AG10803 (cell line): ENCODE data around the gene IQCE.
"Not testable (repeated sequence)": the region's sequence is repeated elsewhere in the genome, so short reads cannot be mapped to it uniquely, and the experiment has no call there.

ENCODE experiments used
- DNase-seq: peaks from one replicate; pipeline ENCODE4 v3.0.0; 2010; ENCODE audit warnings: low read depth
- H3K4me3 ChIP-seq: 2 replicates; pipeline ENCODE4 v1.5.1; 2011; ENCODE audit warnings: mild to moderate bottlenecking, low read length, control low read depth
- TF ChIP-seq, protein P1 (sequence below): conservative IDR thresholded peaks from 2 replicates; pipeline ENCODE4 v1.5.1; 2011; ENCODE audit warnings: mild to moderate bottlenecking, low read length, control low read depth, inconsistent platforms

Gene IQCE

DNA sequence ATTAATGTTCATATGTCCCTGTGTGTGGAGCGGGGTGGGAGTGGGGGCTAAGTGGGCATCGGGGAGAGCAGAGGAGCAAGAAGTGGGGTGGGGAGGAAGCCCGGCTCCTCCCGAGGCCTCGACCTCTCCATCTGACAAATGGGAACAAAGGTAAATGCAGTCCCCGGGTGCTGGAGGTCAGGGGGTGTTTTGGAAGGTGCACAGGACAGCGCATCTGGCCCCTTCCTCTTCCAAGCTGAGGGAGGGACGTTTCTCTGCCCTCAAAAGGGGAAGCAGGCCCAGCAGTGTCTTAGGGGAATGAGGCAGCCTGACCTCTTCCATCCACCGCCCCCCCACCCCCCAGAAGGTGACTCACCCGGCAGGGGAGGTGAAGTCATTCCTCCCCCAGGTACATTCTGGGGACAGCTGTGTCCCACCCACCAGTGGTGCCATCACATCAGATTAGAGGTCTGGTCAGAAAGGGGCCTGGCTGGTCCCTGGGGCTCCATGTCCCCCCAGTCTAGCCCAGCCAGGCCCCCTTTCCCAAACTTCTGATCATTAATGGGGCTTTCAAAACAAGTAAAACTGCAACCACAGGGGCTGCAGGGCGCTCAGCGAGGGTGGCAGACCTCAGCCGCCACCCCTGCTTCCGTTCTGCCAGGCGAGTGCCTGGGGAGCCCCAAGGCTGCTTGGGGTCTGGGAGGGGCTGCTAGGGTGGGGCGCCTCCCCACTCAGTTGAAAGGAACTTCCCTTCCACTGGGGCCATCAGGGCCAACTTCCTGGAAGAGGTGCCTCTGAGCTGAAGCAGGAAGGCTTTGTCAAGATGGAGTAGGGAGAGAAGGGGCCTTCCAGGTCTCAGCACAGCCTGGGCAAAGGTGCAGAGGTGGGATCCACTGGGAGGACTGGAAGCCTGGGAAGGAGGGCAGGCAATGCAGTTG lies 28.4 kb upstream of the IQCE start:
- TF ChIP-seq, protein P1, sequence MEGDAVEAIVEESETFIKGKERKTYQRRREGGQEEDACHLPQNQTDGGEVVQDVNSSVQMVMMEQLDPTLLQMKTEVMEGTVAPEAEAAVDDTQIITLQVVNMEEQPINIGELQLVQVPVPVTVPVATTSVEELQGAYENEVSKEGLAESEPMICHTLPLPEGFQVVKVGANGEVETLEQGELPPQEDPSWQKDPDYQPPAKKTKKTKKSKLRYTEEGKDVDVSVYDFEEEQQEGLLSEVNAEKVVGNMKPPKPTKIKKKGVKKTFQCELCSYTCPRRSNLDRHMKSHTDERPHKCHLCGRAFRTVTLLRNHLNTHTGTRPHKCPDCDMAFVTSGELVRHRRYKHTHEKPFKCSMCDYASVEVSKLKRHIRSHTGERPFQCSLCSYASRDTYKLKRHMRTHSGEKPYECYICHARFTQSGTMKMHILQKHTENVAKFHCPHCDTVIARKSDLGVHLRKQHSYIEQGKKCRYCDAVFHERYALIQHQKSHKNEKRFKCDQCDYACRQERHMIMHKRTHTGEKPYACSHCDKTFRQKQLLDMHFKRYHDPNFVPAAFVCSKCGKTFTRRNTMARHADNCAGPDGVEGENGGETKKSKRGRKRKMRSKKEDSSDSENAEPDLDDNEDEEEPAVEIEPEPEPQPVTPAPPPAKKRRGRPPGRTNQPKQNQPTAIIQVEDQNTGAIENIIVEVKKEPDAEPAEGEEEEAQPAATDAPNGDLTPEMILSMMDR: no peak
- no peak overlapping the region for H3K4me3 ChIP-seq
- no peak for DNase-seq

DNA sequence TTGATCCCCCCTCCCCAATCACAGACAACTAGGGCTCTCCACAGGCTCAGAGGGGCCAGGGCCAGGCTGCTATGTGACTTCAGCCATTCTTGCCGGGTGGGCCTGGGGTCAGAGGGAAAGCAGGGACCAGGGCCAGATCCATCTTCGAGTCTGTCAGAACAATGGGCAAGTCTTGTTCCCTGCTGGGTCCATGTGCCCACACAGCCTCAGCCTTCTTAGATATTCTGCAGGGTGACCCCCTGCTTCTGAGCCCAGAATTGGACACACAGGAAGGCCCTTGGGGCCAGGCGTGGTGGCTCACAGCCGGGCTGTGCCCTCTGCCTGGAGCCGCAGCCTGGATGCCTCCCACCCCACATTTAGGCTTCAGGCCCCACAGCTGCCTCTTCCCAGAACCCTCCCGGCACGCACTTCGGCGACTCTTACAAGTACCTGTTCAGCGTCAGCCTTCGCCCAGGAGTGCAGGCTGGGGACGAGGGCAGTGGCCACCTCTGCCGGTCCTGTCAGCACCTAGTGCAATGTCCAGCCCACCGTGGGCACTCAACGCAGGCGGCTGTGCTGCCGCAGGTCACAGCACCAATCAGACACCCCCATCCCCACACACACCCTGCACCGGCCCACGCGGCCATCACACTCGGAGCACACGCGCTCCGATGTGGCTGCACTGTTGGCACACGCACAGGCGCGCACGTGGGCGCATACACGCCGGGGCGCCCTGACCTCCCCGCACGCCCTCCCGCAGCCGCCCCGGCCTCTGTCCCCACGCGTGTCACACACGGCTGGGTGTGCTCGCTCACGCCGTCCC lies 27.6 kb upstream of the IQCE start:
- not testable (repeated sequence) for DNase-seq, H3K4me3 ChIP-seq

DNA sequence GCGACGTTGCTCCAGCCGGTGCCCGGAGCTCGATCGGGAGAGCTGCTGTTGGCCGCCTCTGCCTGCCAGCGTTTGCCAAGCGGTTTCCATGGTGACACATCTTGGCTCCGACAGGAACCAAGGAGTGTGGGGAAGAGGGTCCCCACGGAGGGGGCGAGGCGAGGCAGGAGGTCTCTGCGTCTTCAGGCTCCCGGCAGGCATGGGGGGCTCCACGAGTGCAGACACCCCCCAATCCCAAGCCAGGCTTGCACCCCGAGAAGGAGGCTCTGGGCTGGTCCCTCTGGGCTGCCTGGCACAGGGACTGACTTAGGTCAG lies 27.0 kb upstream of the IQCE start:
- not testable (repeated sequence) for DNase-seq, H3K4me3 ChIP-seq

DNA sequence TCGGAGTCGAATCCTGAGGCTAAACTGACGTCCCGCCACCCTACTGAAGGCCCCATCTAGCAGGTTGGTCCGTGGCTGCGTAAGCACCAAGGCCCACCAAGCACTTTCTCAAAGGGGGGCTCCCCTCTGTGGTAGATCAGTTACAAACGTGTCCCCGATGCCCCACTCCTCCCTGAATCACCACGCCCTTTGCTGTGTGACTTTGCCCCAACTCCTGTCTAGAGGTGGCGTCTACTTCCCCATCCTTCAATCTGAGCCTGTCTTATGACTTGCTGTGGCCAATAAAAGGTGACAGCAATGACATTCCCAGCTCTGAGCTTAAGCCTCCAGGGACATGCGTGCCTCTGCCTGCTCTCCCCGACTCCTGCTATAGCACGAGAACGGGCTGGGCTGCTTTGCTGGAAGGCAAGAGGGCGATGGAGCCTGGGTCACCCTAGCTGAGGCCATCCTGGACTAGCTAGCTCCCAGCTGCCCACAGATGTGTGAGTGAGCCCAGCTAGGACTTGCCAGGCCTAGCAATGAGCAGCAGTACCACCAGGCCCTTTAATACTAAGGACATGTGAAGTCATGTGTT lies 26.5 kb upstream of the IQCE start:
- not testable (repeated sequence) for H3K4me3 ChIP-seq

DNA sequence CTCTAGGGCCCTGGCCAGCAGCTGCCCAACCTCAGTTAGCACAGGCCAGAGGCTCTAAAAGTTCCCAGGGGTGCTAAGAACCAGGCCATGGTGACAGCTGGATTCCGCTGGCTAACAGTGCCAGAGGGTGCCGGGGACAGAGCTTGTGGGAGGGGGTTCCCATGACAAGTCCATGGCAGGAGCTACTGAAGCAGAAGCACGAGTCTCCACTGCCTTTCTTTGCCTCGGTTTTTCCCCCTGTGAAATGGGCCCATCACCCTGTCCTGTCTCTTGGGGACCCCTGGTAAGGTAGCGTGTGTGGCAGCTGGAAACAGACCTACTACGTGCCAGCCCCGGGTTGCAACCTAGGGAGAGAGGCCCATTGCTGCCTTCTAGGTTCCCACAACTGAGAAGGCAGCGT lies 26.0 kb upstream of the IQCE start:
- not testable (repeated sequence) for DNase-seq, H3K4me3 ChIP-seq

More for the DNA sequence above, 26.5 kb upstream of the IQCE start:
- DNase-seq: not testable (repeated sequence)

DNA sequence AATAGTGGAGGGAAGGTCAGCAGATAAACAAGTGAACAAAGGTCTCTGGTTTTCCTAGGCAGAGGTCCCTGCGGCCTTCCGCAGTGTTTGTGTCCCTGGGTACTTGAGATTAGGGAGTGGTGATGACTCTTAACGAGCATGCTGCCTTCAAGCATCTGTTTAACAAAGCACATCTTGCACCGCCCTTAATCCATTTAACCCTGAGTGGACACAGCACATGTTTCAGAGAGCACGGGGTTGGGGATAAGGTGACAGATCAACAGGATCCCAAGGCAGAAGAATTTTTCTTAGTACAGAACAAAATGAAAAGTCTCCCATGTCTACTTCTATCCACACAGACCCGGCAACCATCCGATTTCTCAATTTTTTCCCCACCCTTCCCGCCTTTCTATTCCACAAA lies 25.2 kb upstream of the IQCE start:
- not testable (repeated sequence) for DNase-seq, H3K4me3 ChIP-seq

DNA sequence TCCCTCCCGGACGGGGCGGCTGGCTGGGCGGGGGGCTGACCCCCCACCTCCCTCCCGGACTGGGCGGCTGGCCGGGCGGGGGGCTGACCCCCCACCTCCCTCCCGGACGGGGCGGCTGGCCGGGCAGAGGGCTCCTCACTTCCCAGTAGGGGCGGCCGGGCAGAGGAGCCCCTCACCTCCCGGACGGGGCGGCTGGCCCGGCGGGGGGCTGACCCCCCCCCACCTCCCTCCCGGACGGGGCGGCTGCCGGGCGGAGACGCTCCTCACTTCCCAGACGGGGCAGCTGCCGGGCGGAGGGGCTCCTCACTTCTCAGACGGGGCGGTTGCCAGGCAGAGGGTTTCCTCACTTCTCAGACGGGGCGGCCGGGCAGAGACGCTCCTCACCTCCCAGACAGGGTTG lies 24.6 kb upstream of the IQCE start:
- DNase-seq, H3K4me3 ChIP-seq: not testable (repeated sequence)

DNA sequence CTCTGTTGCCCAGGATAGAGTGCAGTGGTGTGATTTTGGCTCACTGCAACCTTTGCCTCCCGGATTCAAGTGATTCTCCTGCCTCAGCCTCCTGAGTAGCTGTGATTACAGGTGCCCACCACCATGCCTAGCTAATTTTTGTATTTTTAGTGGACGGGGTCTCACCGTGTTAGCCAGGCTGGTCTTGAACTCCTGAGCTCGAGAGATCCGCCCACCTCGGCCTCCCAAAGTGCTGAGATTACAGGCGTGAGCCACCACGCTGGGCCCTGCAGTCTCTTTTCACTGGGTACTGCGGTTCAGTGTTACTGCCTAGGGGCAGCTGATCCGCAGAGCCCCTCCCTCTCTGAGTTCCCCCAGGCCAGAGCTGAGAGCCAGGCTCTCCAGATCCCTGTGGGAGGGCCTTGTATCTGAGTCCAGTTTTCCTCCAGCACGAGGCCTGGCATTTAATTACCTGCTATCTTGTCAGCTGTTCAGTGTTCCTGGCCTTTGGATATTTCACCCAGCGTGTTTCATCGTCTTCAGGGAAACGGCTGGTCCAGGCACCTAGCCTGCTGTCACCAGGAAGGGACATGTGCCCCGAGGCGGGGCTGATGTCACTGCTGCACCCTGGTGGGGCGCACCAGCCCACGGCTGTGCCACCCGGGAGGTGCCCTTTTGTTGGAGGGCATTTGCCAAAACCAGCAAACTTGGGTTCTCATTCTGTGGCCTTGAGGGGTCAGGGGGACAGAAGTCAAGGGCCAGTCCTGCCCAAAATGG lies 22.7 kb upstream of the IQCE start:
- DNase-seq, H3K4me3 ChIP-seq: not testable (repeated sequence)

DNA sequence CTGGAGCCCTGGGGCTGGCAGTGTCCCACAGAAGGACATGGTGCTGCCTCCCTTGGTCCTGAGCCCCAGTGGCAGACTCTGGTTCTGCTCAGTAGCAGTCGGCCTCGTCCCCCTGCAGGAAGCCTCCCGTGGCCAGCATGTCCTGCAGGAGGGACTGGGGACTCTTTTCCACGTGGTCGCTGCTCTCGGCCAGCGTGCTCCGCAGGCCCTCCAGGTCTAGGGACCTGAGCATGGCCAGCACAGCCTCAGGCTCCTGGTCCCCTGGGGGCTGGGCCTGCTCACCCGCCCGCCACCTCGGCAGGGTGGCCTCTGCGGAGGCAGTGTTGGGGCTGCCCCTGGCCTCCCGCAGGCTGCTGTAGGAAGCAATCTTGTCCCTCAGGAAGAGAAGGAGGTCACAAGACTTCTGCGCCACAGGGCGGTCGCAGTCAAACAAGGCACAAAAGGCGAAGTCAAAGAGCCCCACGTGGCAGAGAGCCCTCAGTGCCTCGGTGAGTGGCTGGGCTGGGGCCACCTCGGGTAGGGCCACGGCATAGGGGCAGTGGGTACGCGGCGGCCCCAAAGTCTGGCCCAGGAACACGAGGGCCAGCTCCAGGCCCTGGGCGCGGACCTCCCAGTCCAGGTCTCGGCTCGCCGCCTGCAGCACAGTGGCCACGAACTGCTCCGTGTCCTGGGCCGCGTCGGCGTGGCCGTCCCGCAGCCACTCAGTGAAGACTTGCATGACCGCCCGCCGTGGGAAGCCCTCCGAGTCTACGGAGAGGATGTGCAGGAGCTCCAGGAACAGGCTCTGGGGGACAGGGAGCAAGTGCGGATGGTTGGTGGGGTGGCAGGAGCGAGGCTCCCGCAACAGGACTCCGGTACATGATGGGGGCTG lies 20.6 kb upstream of the IQCE start:
- TF ChIP-seq, protein P1: no peak
- DNase-seq: no peak
- H3K4me3 ChIP-seq: no peak overlapping the region

DNA sequence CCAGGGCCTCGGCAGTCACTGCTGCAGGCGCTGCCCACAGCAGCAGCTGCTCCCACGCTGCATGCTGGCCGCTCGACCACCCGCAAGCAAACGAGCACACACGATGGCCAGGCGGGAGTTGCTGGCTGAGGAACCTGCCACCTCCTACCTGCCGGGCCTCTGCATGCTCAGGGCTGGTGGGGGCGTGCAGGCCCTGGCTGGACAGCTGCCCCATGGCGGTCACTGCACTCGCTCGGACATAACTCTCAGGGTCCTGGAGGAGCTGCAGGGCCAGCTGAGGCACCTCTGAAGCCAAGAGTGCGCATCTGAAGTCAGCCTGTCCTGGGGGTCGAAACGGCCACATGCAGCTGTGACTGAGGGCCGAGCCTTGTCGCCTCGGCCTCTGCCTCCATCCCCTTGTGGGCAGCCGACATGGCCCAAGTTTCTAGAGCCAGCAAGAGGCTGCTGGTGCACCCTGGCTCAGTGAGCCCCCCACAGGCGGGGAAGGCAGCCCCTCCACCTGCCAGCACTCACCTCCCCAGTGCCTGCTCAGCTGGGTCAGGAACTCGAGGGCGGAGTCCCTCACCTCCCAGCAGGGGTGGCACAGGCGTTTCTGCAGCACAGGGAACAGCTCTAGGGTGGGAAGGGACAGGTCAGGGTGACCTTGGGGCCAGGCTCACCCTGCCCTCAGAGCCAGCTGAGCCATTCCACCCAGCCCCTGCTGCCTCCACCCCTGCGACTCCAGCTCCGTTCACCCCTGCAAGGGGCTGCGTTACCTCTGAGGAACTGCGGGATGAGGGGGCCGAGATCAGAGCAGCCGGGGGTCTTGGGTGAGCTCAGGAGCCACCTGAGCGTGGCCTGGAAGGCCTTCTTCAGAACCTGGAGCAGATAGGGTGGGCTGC lies 19.5 kb upstream of the IQCE start:
- H3K4me3 ChIP-seq: no peak overlapping the region
- TF ChIP-seq, protein P1: no peak
- DNase-seq: no peak
